Mucosa of rectum (tissue), 2 donors: ENCODE data around the gene ADGRL3.
"Not testable (repeated sequence)": the region's sequence is repeated elsewhere in the genome, so short reads cannot be mapped to it uniquely, and the experiment has no call there.

Experiments
- H3K27ac ChIP-seq, 2 donors: one replicate each; pipeline ENCODE4 v1.7.0; 2013; ENCODE audit warnings: inconsistent platforms in 2 of 2, low read depth in 2 of 2, low read length in 2 of 2
- H3K27me3 ChIP-seq, 2 donors: one replicate each; pipeline ENCODE4 v1.7.0; 2013; ENCODE audit warnings: low read length in 2 of 2; ENCODE audit not compliant: control insufficient read depth in 2 of 2, insufficient read depth in 2 of 2
- H3K36me3 ChIP-seq, 2 donors: one replicate each; pipeline ENCODE4 v1.7.0; 2013; ENCODE audit warnings: low read length in 2 of 2; ENCODE audit not compliant: control insufficient read depth in 2 of 2, insufficient read depth in 2 of 2
- H3K4me1 ChIP-seq, 2 donors: one replicate each; pipeline ENCODE4 v1.7.0; 2013; ENCODE audit warnings: low read length in 2 of 2, mild to moderate bottlenecking in 1 of 2; ENCODE audit not compliant: control insufficient read depth in 2 of 2, insufficient read depth in 2 of 2
- H3K4me3 ChIP-seq, 2 donors: one replicate each; pipeline ENCODE4 v1.7.0; 2013; ENCODE audit warnings: low read length in 2 of 2
- H3K9ac ChIP-seq, 2 donors: one replicate each; pipeline ENCODE4 v1.7.0; 2013; ENCODE audit warnings: low read length in 2 of 2, low read depth in 1 of 2, mild to moderate bottlenecking in 1 of 2
- H3K9me3 ChIP-seq, 2 donors: one replicate each; pipeline ENCODE4 v1.7.0; 2013; ENCODE audit warnings: low read length in 2 of 2; ENCODE audit not compliant: control insufficient read depth in 2 of 2
- donor health status: healthy.
- donor health status: Normal muscosa, but diverticular disease.

Gene ADGRL3

GRCh38 chr4:61333490-61333889, 133.4 kb downstream of the ADGRL3 start:
- H3K27me3 ChIP-seq, result no peaks in the 10 kb centered on the region
- H3K27ac ChIP-seq, result no peak overlapping the region
- H3K9me3 ChIP-seq, result no peaks in the 10 kb centered on the region
- no peaks in the 10 kb centered on the region for H3K36me3 ChIP-seq
- H3K9ac ChIP-seq, result no peak overlapping the region
- no peaks in the 10 kb centered on the region for H3K4me1 ChIP-seq
- no peak overlapping the region for H3K4me3 ChIP-seq

DNA sequence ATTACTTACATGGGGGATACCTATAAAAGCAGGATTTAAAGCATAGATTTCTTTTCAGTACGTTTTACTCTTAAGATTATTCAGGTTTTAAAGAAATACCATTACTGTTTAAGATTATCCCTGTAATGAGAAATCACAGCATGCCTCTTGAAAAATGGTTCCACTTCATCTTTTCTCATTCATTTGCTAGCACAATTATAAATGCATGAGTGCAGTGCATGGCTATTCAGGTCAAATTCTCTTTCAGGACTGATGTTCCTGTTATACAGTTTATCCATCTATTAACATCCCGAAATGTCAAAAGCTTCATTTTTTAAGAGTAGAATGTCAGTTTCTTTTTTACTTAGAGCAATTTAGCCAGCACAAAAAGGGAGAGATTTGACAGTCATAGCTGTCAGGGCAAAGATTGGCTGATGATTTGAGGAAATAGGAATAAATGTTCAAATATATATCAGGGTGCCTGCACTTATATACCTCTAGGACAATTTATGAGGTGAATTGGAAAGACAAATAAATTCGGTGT, 135.2 kb downstream of the ADGRL3 start:
- no peak overlapping the region for H3K9ac ChIP-seq
- H3K27me3 ChIP-seq, result no peaks in the 10 kb centered on the region
- no peaks in the 10 kb centered on the region for H3K36me3 ChIP-seq
- H3K4me3 ChIP-seq, result no peak overlapping the region
- no peak overlapping the region for H3K27ac ChIP-seq
- no peaks in the 10 kb centered on the region for H3K9me3 ChIP-seq
- no peaks in the 10 kb centered on the region for H3K4me1 ChIP-seq

- no peaks in the 10 kb centered on the region for H3K9me3 ChIP-seq
- no peaks in the 10 kb centered on the region for H3K4me1 ChIP-seq
- H3K36me3 ChIP-seq, result no peaks in the 10 kb centered on the region
- H3K27ac ChIP-seq, result no peak overlapping the region
- no peak overlapping the region for H3K4me3 ChIP-seq
- no peak overlapping the region for H3K9ac ChIP-seq
- no peaks in the 10 kb centered on the region for H3K27me3 ChIP-seq
These were observed 136.4 kb downstream of the ADGRL3 start for GRCh38 chr4:61336488-61336887.

DNA sequence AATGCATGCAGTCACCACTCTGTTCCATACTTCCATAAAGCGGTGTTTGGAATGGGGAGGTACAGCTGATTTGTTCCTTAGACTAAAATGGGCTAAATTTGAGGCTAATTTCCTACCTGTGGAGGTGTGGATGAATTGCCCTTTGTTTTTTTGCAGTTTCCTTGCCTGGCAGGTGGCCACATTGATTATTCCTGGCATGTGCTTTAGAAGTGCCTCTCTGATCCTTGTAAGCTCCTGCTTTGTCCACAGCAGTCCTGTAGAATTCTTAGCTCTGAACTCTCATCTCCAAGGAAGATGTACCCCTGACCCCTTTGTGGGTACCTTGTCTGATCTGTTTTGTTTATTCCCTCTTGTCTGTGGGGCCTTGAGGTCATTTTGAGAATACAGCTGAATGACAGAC, 136.8 kb downstream of the ADGRL3 start:
- H3K9me3 ChIP-seq, result no peaks in the 10 kb centered on the region
- no peak overlapping the region for H3K9ac ChIP-seq
- H3K4me1 ChIP-seq, result no peaks in the 10 kb centered on the region
- H3K27me3 ChIP-seq, result no peaks in the 10 kb centered on the region
- H3K27ac ChIP-seq, result no peak overlapping the region
- no peaks in the 10 kb centered on the region for H3K36me3 ChIP-seq
- no peak overlapping the region for H3K4me3 ChIP-seq

GRCh38 chr4:61342061-61342460, 141.9 kb downstream of the ADGRL3 start:
- Histone ChIP-seq H3K9ac (no peak overlapping the region), H3K27me3 (no peaks in the 10 kb centered on the region), H3K4me3 (no peak overlapping the region), H3K4me1 (no peaks in the 10 kb centered on the region), H3K36me3 (no peaks in the 10 kb centered on the region), H3K27ac (no peak overlapping the region), H3K9me3 (no peaks in the 10 kb centered on the region)

DNA sequence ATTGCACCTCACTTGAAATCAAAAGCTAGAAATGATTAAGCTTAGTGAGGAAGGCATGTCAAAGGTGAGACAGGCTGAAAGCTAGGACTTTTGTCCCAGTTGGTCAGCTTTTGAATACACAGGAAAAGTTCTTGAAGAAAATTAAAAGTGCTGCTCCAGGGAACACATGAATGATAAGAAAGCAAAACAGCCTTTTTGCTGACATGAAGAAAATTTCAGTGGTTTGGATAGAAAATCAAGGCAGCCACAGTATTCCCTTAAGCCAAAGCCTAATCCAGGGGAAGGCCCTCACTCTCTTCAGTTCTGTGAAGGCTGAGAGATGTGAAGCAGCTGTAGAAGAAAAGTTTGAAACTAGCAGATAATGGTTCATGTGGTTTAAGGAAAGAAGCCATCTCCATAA, 150.8 kb downstream of the ADGRL3 start:
- H3K4me3 ChIP-seq, result no peak overlapping the region
- no peaks in the 10 kb centered on the region for H3K4me1 ChIP-seq
- H3K27ac ChIP-seq, result no peak overlapping the region
- H3K9ac ChIP-seq, result no peak overlapping the region
- no peaks in the 10 kb centered on the region for H3K36me3 ChIP-seq
- no peaks in the 10 kb centered on the region for H3K9me3 ChIP-seq
- H3K27me3 ChIP-seq, result no peaks in the 10 kb centered on the region

GRCh38 chr4:61356696-61357095, 156.6 kb downstream of the ADGRL3 start:
- Histone ChIP-seq H3K27ac (no peak overlapping the region), H3K27me3 (no peaks in the 10 kb centered on the region), H3K9me3 (no peaks in the 10 kb centered on the region), H3K4me3 (no peak overlapping the region), H3K4me1 (no peaks in the 10 kb centered on the region), H3K9ac (no peak overlapping the region), H3K36me3 (no peaks in the 10 kb centered on the region)

- no peaks in the 10 kb centered on the region for H3K27me3 ChIP-seq
- no peak overlapping the region for H3K9ac ChIP-seq
- H3K4me1 ChIP-seq, result no peaks in the 10 kb centered on the region
- no peaks in the 10 kb centered on the region for H3K36me3 ChIP-seq
- H3K27ac ChIP-seq, result no peak overlapping the region
- no peak overlapping the region for H3K4me3 ChIP-seq
- no peaks in the 10 kb centered on the region for H3K9me3 ChIP-seq
These were observed 159.2 kb downstream of the ADGRL3 start for GRCh38 chr4:61359301-61359700.

DNA sequence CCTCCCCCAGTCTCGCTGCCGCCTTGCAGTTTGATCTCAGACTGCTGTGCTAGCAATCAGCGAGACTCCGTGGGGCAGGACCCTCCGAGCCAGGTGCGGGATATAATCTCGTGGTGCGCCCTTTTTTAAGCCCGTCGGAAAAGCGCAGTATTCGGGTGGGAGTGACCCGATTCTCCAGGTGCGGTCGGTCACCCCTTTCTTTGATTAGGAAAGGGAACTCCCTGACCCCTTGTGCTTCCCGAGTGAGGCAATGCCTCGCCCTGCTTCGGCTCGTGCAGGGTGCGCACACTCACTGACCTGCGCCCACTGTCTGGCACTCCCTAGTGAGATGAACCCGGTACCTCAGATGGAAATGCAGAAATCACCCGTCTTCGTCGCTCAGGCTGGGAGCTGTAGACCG, 172.7 kb downstream of the ADGRL3 start:
- H3K9ac ChIP-seq, H3K9me3 ChIP-seq, H3K4me1 ChIP-seq, H3K36me3 ChIP-seq, H3K27me3 ChIP-seq, H3K4me3 ChIP-seq, H3K27ac ChIP-seq: not testable (repeated sequence)

DNA sequence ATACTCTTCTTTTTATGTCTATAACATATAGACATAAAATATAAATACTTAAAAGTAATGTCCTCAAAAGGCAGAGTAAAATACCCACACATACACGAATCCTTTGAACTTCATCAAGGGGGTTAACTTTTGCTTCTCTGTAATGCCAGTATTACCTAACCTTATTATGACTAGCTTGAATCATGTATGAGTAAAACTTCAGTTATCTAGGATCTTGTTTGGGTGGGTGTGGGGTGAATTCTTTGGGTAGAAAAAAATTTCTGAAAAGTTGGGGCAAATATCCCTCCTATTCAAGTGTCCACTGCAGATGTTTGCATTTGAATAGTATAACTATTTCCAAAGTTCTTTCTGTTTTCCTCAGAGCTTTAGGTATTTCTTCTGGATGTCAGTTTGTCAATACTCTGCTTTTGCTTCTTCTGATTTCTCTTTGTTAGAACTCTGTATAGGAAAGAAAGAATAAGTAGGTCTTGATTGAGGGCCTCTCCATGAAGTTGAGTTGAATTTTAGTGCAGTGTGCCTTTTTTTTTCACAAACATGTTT, 173.8 kb downstream of the ADGRL3 start:
- no peak overlapping the region for H3K27ac ChIP-seq

DNA sequence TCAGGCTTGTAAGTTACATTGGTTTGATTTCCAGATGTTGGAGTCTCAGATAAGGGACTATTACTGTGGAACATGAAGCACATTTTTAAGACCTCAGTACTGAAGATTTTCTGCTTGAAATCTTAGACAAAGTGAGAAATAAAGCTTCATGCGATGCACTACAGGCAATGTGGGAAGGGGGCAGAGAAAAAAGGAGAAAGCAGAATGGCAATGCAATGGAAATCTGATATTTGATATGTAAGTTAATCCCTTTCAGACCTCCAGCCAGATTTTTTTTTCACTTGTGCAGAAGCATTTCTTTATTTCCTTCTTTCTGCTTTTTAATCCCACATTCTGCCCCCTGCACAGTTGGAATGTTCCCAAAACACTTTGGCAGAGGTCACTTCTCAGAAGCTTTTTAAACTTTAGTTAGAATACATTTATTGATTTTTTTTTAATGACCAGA, 174.3 kb downstream of the ADGRL3 start:
- Histone ChIP-seq H3K27me3 (no peaks in the 10 kb centered on the region), H3K4me3 (no peak overlapping the region), H3K36me3 (no peaks in the 10 kb centered on the region), H3K27ac (no peak overlapping the region), H3K4me1 (no peaks in the 10 kb centered on the region), H3K9ac (no peak overlapping the region), H3K9me3 (no peaks in the 10 kb centered on the region)

More for the DNA sequence above, 173.8 kb downstream of the ADGRL3 start:
- no peaks in the 10 kb centered on the region for H3K4me1 ChIP-seq
- no peaks in the 10 kb centered on the region for H3K27me3 ChIP-seq
- no peak overlapping the region for H3K9ac ChIP-seq
- H3K9me3 ChIP-seq, result no peaks in the 10 kb centered on the region
- no peak overlapping the region for H3K4me3 ChIP-seq
- no peaks in the 10 kb centered on the region for H3K36me3 ChIP-seq
